ENCODE measurements around the gene POP4.
A peak's percentile ranks its signal among the peaks of the same experiment; 100 is the strongest.

POP4 gene

DNA sequence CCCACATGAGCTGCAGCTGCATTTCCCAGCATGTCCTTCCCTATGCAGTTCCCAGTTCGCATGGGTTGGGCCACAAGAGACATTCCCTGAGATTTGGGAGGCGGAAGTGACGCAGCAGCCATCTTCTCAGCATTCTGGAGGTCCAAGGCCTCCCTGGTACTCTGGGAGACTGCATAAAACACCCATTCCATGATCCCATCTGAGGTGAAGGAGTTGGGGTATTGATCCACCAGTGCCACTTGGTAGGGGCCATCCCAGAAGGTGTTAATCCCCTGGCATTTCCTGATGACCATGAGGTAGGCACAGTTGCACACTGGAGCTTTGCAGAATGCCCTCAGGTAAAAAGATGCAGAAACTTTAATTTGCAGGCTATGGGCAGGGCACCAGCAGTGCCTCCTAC lies 25.4 kb downstream of the POP4 start:
- no peak for DNase-seq (ENCODE audit: low spot score)

- no peak for DNase-seq (ENCODE audit: low spot score)
These were observed 27.9 kb downstream of the POP4 start for GRCh38 chr19:29634002-29634401.

- DNase-seq (ENCODE audit: low spot score) = no peak
These were observed 28.5 kb downstream of the POP4 start for GRCh38 chr19:29634423-29635130.

DNA sequence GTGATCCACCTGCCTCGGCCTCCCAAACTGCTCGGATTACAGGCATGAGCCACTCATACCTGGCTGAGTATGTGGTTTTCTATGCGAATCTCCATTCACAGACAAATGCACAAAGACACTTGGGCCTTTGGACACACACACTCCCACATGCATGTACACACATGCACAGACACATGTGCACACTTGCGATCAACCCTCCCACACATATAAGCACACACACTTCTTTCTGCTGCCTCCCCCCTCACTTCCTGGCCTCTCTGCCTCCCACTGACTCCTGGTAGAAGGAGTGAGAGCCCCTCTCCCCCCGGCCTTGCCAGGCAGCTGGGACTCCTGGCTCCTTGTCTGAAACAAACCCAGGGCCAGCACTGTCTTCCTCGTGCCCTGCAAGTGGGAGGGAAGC lies 29.9 kb downstream of the POP4 start:
- no peak for DNase-seq (ENCODE audit: low spot score)

DNA sequence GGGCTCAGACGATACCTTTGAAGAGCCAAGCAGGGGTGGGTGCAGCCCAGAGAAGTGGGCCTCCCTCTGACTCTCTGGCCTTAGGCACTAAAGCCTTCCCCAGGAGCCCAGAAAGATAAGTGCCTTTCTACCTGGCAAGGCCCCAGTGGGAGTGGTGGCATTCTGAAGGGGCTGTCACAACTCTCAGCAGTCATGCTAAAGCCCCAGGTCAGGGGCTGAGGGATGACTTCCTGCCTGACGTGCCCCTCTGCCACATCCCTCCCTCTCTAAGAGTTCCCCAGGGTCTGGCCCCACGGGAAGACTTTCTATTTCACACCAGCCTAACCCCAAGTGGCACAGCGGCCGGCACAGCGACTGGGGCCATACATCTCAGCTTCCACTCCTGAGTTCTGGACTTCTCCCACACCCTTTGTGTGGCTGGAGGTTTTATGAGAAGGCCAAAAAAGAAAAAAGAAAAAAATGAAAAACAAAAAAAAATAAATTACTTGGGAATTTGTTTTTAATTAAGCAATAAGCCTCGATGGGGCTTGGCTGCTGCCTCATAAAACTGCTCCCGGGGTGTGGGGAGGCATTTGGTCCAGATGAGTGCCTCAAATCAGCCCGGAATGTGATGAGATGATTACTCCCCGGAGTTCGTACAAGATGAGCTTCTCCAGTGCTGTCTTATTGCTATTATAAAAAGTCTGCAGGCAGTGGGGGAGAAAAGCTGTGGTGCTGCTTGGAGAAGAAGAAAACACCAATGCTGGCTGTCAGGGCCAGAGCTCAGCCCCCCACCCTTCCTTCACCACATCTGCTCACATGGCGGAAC lies 30.7 kb downstream of the POP4 start:
- DNase-seq (ENCODE audit: low spot score) = no peak

DNA sequence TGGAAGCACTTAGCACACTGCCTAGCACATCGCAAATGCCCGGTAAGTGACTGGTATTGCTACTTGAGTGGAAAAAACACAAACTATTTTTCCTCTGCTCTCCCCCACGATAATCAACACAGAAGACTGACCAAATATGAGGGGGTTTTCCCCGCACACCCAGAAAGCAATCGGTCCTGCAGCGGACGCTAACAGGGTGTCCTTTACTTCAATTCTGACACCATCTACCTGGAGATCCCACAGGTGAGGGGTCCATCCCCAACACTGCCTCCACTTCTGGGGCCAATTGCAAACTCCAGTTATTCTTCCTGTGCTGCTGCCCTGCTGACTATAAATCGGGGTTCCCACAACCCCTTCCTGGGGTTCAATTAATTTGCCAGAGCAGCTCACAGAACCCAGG lies 33.0 kb downstream of the POP4 start:
- no peak for DNase-seq (ENCODE audit: low spot score)

GRCh38 chr19:29640231-29640630 lies 34.1 kb downstream of the POP4 start:
- DNase-seq (ENCODE audit: low spot score) = no peak

DNA sequence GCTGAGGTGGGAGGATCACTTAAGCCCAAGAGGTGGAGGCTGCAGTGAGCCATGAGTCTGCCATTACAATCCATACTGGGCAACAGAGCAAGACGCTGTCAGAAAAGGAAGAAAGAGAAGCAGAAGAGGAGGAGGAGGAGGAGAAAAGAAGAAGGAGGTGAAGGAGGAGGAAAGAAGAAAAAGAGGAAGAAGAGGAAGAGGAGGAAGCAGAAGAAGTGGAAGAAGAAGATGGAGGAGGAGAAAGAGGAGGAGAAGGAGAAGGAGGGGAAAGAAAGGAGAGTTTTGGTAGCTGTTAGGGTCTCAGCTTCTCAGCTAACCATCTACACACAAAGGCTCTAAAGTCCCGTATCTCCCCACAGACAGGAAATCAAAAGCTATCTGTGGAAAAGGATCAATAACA lies 35.5 kb downstream of the POP4 start:
- DNase-seq (ENCODE audit: low spot score) = no peak

GRCh38 chr19:29643361-29643935 lies 37.4 kb downstream of the POP4 start:
- no peak for DNase-seq (ENCODE audit: low spot score)

- DNase-seq (ENCODE audit: low spot score) = no peak
These were observed 38.1 kb downstream of the POP4 start for GRCh38 chr19:29644210-29644609.

DNA sequence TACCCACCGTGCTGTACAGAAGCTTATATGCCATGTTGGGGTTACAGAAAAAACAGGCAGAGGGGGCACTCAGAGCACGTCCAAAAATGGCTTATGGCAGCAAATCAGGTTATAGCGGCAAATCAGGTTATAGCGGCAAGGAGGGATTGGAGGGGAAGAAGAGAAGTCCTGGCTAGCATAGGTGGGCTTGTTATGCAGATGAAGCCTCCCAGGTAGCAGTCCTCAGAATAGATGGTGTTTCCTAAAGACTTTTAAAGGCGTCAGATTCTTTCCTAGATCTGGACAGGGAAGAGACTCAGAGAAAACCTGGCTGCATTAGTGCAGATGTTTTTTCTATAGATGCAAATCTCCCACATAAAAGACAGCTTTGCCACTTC lies 39.4 kb downstream of the POP4 start:
- DNase-seq (ENCODE audit: low spot score) = no peak

GRCh38 chr19:29645911-29646310 lies 39.8 kb downstream of the POP4 start:
- no peak for DNase-seq (ENCODE audit: low spot score)

GRCh38 chr19:29650772-29651387 lies 44.8 kb downstream of the POP4 start:
- no peak for DNase-seq (ENCODE audit: low spot score)

DNA sequence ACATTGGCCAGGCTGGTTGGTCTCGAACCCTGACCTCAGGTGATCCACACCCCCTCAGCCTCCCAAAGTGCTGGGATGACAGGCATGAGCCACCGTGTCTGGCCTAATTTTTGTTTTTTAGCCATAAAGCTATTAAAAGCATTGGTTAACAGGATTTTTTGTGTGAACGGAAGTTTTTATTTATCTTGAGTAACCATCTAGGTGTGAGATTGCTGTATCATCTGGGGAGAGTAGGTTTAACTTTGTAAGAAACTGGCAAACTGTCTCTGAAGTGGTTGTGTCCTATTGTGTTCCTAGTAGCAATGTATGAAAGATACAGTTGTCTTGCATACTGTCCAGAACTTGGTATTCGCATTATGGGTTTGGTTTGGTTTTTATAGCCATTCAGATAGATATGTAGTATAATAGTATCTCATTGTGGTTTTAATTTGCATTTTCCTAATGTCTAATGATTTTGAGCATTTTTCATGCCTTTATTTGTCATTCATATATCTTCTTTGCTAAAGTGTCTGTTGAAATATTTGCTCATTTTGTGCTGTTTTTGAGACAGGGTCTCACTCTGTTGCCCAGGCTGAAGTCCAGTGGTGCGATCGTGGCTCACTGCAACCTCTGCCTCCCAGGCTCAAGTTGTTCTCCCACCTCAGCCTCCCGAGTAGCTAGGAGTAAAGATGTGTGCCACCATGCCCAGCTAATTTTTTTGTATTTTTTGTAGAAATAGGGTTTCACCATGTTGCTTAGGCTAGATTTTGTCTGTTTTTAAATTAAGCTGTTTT lies 45.7 kb downstream of the POP4 start:
- no peak for DNase-seq (ENCODE audit: low spot score)

DNA sequence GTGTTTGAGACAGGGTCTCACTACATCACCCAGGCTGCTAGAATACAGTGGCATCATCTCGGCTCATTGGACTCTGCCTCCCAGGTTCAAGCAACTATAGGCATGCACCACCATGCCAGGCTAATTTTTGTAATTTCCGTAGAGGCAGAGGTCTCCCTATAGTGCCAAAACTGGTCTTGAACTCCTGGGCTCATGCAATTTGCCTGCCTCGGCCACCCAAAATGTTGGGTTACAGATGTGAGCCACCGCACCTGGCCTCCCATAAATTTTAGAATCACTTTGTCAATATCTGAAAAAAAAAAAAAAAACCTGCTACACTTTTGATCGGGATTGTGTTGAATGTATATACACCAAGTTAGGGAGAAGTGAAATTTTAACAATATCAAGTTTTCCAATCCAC lies 47.3 kb downstream of the POP4 start:
- no peak for DNase-seq (ENCODE audit: low spot score)

DNA sequence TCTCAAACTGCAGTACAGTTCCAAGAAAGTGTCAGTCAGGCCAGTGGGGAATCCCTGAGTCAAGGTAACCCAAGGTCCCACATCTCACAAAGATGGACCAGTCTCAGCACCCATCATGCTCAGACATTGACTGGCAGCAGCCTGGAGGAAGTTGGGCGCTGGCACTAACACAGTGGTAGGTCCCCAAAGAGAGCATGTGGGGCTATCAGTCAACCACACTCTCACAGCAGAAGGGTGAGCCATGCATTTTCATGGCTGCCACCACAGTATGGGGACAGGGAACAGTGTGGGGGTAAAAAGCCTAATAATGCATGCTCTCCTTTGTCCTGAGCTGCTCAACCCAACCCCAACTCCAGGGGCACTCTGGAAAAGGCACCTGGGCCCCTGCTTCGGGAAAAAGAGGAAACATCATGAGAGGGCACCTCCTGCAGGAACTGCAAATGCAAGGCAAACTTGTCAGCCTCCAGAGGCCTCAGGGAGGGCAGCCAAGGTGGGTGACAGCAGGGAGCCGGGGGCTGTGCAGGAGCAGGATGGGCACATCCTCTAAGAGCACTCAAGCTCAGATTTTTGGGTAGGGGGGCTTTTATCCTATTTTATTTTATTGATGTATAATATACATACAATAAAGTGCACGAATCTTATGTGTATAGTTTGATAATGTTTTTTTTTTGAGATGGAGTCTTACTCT lies 49.7 kb downstream of the POP4 start:
- no peak for DNase-seq (ENCODE audit: low spot score)

- DNase-seq (ENCODE audit: low spot score) = no peak
These were observed 52.3 kb downstream of the POP4 start for GRCh38 chr19:29658221-29658991.

GRCh38 chr19:29660835-29661234 lies 54.8 kb downstream of the POP4 start:
- no peak for DNase-seq (ENCODE audit: low spot score)

DNA sequence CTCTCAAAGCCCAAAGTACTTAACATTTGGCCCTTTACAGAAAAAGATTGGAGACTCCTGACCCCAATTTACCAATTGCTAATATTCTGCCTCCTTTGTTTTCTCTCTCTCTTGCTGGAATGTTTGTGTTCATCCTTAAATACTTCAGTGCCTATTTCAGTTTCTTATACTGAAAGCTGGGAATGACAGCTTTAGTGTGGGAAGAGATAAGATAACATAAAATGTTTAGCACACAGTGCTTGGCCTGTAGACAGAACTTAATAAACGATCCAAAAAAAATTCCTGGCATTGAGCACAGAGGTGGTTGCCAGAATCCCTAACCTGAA lies 56.2 kb downstream of the POP4 start:
- DNase-seq (ENCODE audit: low spot score) = peak; percentile 51

- peak; percentile 95 for DNase-seq (ENCODE audit: low spot score)
These were observed 56.7 kb downstream of the POP4 start for GRCh38 chr19:29662604-29663404.
